Testis (tissue), 2 donors: ENCODE data around the gene MAPK9.

Source experiments
- CTCF ChIP-seq, 3 experiments: fragments of 450-650 bp in 2 of 3; fragments of 200-600 bp in 1 of 3; sonication (generic) in 1 of 3; IDR thresholded peaks; one replicate each; pipeline ENCODE4 v1.5.1; 2016 to 2019; ENCODE audit warnings: antibody characterized with exemption in 3 of 3, mild to moderate bottlenecking in 2 of 3, moderate library complexity in 1 of 3
- POLR2A ChIP-seq: fragments of 450-650 bp; IDR thresholded peaks from one replicate; pipeline ENCODE4 v1.6.1; 2017; ENCODE audit warnings: antibody characterized with exemption, mild to moderate bottlenecking, moderate library complexity

GRCh38 chr5:180339583-180340183, 47.8 kb upstream of the MAPK9 start:
- no peak for TF ChIP-seq CTCF (IDR thresholded peaks at IDR 0.05)
- TF ChIP-seq POLR2A = no peak
